ENCODE results near the gene TBPL2. TPM values are rescaled to one million over a fixed set of nuclear protein-coding genes. Genes with fewer than 3 reads are reported as not detected.

The TBPL2 gene
- total RNA-seq, 2 donors from 2014 or later: 0.12 TPM; not detected in 1

DNA sequence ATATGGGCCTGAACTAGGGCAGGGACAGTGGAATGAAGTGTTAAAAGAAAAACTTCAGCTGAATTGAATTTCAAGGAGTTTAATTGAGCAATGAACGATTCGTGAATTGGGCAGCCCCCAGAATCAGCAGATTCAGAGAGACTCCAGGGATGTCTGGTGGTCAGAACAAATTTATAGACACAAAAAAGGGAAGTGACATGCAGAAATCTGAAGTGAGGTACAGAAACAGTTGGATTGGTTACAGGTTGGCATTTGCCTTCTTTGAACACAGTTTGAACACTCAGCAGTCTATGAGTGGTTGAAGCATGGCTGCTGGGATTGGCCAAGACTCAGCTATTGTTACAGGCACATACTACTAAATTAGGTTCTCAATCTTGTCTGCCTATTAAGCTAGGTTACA, 9.7 kb upstream of the TBPL2 start:
- DNase-seq: no peak
- H3K27ac ChIP-seq: no peak overlapping the region
- H3K9me3 ChIP-seq: no peaks in the 10 kb centered on the region
- TF ChIP-seq, protein P1, sequence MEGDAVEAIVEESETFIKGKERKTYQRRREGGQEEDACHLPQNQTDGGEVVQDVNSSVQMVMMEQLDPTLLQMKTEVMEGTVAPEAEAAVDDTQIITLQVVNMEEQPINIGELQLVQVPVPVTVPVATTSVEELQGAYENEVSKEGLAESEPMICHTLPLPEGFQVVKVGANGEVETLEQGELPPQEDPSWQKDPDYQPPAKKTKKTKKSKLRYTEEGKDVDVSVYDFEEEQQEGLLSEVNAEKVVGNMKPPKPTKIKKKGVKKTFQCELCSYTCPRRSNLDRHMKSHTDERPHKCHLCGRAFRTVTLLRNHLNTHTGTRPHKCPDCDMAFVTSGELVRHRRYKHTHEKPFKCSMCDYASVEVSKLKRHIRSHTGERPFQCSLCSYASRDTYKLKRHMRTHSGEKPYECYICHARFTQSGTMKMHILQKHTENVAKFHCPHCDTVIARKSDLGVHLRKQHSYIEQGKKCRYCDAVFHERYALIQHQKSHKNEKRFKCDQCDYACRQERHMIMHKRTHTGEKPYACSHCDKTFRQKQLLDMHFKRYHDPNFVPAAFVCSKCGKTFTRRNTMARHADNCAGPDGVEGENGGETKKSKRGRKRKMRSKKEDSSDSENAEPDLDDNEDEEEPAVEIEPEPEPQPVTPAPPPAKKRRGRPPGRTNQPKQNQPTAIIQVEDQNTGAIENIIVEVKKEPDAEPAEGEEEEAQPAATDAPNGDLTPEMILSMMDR (IDR thresholded peaks at IDR 0.05): no peak
- H3K27me3 ChIP-seq: no peaks in the 10 kb centered on the region
- H3K9ac ChIP-seq (ENCODE audit: low read depth in 2 of 2, low read length in 2 of 2): no peak overlapping the region
- H3K4me3 ChIP-seq: no peak overlapping the region
- intact Hi-C loops (cut with DNase I): no loop called here
- H3K36me3 ChIP-seq: no peaks in the 10 kb centered on the region
- H3K4me1 ChIP-seq: peaks cover 5% of the 10 kb centered on the region

DNA sequence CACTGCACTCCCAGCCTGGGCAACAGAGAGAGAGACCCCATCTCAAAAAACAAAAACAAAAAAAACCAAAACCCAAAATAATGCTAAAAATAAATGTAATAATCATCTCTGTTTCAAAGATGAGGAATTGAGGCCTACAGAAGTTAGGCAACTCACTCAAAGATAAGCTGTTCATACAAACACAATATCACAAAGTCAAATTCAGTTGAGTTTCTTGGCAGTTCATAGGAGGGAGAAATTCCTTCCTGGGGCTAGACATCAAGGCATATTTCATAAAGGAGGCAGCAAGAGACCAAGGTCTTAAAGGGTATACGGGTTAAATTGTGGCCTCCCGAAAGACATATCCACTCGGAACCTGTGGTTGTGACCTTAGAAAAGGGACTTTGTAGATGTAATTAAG, 8.7 kb upstream of the TBPL2 start:
- peak overlapping the region; percentile 37 for H3K27ac ChIP-seq
- DNase-seq: no peak
- no peaks in the 10 kb centered on the region for H3K9me3 ChIP-seq
- no peaks in the 10 kb centered on the region for H3K36me3 ChIP-seq
- H3K4me3 ChIP-seq: no peak overlapping the region
- H3K27me3 ChIP-seq: no peaks in the 10 kb centered on the region
- intact Hi-C loops (cut with DNase I): loop anchor here (10.0 kb wide), 2 partner anchors 246 to 1026 kb away; no protein-coding TSS in a partner anchor
- H3K4me1 ChIP-seq: peaks cover 5% of the 10 kb centered on the region
- H3K9ac ChIP-seq (ENCODE audit: low read depth in 2 of 2, low read length in 2 of 2): no peak overlapping the region
- TF ChIP-seq, protein P1 (IDR thresholded peaks at IDR 0.05): no peak

DNA sequence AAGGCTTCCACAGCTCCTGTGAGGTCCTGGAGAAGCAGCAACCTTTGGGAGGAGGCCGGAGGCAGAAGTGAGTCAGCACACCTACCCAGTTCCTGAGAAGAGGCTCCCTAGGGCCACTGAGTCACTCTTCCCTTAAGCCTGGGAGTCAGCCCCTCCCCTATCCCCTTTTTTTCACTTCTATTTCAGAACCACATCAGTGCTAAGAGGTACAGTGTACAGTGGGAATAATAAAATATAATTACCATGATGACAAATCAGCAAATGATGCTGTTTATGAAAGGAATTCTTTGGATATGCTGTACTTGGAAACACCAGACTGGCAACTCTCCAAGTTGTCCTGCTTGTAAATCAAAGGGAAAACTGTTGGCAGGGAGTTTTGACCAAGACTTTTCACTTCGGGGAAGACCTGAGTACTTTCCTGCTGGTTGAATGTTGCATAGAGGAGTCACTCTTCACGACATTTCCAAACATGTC, 7.8 kb upstream of the TBPL2 start:
- TF ChIP-seq, protein P1 (IDR thresholded peaks at IDR 0.05): no peak
- Histone ChIP-seq H3K27ac (peak overlapping the region; percentile 37), H3K36me3 (no peaks in the 10 kb centered on the region), H3K4me3 (no peak overlapping the region), H3K9ac (ENCODE audit: low read depth in 2 of 2, low read length in 2 of 2) (no peak overlapping the region), H3K9me3 (no peaks in the 10 kb centered on the region), H3K27me3 (no peaks in the 10 kb centered on the region), H3K4me1 (peaks cover 5% of the 10 kb centered on the region)
- DNase-seq: peak; percentile 51
- intact Hi-C loops (cut with DNase I): loop anchor here (10.0 kb wide), 2 partner anchors 247 to 1027 kb away; no protein-coding TSS in a partner anchor

DNA sequence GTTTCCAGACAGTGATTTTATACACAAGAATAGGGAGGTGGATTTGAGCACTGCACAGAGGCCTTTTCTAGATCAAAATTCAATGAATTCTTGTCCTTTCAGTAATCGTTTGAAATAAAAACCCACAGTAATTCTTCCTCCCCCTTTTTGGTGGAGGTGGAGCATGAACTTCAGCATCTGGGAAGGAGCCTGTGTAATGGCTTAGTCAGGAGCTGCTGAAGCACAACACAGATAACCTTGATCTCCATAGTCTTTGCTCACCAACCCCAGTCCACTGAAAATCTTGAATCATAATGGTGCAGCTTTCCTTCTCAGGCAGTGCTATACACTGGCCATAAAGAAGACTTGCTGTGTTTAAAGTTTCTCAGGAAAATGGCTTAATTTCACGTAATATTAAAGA, 6.4 kb upstream of the TBPL2 start:
- no peak overlapping the region for H3K4me3 ChIP-seq
- DNase-seq: no peak
- no peaks in the 10 kb centered on the region for H3K9me3 ChIP-seq
- H3K9ac ChIP-seq (ENCODE audit: low read depth in 2 of 2, low read length in 2 of 2): no peak overlapping the region
- H3K27ac ChIP-seq: no peak overlapping the region
- H3K27me3 ChIP-seq: no peaks in the 10 kb centered on the region
- H3K4me1 ChIP-seq: peaks cover 5% of the 10 kb centered on the region
- TF ChIP-seq, protein P1 (IDR thresholded peaks at IDR 0.05): no peak
- H3K36me3 ChIP-seq: no peaks in the 10 kb centered on the region
- intact Hi-C loops (cut with DNase I): loop anchor here (10.0 kb wide), 2 partner anchors 248 to 1028 kb away; no protein-coding TSS in a partner anchor

DNA sequence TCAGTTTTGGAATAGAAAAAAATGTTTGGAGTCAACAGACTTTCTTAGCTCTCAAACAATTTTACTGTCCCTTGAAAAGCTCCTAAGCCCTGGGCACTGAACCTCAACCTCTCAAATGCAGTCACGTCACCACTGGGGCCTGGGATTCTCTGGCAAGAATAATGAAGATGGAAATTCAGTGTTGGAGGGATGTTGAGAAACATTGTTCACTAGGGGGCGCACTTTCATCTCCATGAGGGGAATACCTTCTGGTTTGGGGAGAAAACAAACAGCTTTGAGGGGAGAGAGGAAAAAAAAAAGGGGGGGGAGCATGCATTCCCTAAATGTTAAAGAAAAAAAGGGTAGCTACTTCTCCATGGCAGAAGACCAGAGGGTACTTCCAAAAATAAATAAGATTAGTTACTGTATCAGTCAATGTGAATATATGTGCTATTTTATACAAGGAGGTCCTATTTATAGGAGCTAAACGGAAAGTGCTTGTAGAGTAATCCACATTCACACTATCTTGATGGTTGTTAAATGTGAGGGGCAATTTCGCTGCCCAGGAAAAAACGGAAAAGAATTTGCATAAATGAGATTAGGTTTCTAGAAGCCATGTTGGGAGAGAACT, 5.8 kb upstream of the TBPL2 start:
- DNase-seq: peak; percentile 80
- intact Hi-C loops (cut with DNase I): loop anchor here (10.0 kb wide), 2 partner anchors 249 to 1029 kb away; no protein-coding TSS in a partner anchor
- TF ChIP-seq, protein P1 (IDR thresholded peaks at IDR 0.05): peak; percentile 46
- Histone ChIP-seq H3K4me3 (no peak overlapping the region), H3K9me3 (no peaks in the 10 kb centered on the region), H3K27ac (no peak overlapping the region), H3K36me3 (no peaks in the 10 kb centered on the region), H3K9ac (ENCODE audit: low read depth in 2 of 2, low read length in 2 of 2) (no peak overlapping the region), H3K4me1 (peaks cover 5% of the 10 kb centered on the region), H3K27me3 (no peaks in the 10 kb centered on the region)
